ENCODE data around the gene ETFDH.

ETFDH gene

GRCh38 chr4:158756588-158756987 is 84.5 kb downstream of the ETFDH start:
- no peak for TF ChIP-seq CTCF (IDR thresholded peaks at IDR 0.05; ENCODE audit: low read depth, low read length)
- no peak for DNase-seq (ENCODE audit: extremely low read depth, low read depth)

GRCh38 chr4:158758142-158758541 is 86.0 kb downstream of the ETFDH start:
- TF ChIP-seq CTCF (IDR thresholded peaks at IDR 0.05; ENCODE audit: low read depth, low read length): no peak
- DNase-seq (ENCODE audit: extremely low read depth, low read depth): no peak

- TF ChIP-seq CTCF (IDR thresholded peaks at IDR 0.05; ENCODE audit: low read depth, low read length): no peak
- no peak for DNase-seq (ENCODE audit: extremely low read depth, low read depth)
These were observed 86.6 kb downstream of the ETFDH start for GRCh38 chr4:158758703-158759102.
